Measurements from ENCODE around the gene OR11H7.
"Not testable (repeated sequence)": the region's sequence is repeated elsewhere in the genome, so short reads cannot be mapped to it uniquely, and the experiment has no call there.

Gene OR11H7

DNA sequence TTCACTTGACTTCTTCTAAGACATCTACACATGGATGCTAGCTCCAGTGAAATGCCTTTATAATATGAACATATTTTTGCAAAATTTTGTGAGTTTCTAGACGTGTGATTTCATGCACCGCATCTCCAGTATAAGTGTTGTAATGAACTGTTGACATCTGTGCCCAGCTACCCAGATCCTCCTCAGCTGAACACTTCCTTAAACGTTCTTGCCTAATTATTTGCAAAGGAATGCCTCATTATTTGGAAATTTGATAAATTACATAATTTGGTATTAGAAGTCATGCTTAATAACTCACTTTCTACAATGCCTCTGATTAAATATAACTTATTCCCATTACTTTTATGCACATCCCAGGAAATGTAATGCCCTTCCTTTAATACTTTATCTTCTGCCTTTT is 24.1 kb upstream of the OR11H7 start:
- Histone ChIP-seq H3K9ac (ENCODE audit: low read length) (no peak overlapping the region), H3K4me3 (ENCODE audit: low read length) (no peak overlapping the region), H3K27me3 (replicated peaks; ENCODE audit: control insufficient read depth, insufficient read depth, low read length) (no peaks in the 10 kb centered on the region), H3K36me3 (ENCODE audit: control insufficient read depth, insufficient read depth, low read length, severe bottlenecking) (no peaks in the 10 kb centered on the region), H3K9me3 (ENCODE audit: control insufficient read depth, low read length) (peaks cover 8% of the 10 kb centered on the region), H3K4me1 (ENCODE audit: control insufficient read depth, insufficient read depth, low read length) (no peaks in the 10 kb centered on the region)
- DNase-seq (ENCODE audit: low read depth), result no peak

- DNase-seq (ENCODE audit: low read depth), result no peak
- no peak overlapping the region for H3K4me3 ChIP-seq (ENCODE audit: low read length)
- H3K9ac ChIP-seq (ENCODE audit: low read length), result no peak overlapping the region
- H3K36me3 ChIP-seq (ENCODE audit: control insufficient read depth, insufficient read depth, low read length, severe bottlenecking), result no peaks in the 10 kb centered on the region
- H3K9me3 ChIP-seq (ENCODE audit: control insufficient read depth, low read length), result peaks cover 6% of the 10 kb centered on the region
- no peaks in the 10 kb centered on the region for H3K4me1 ChIP-seq (ENCODE audit: control insufficient read depth, insufficient read depth, low read length)
- no peaks in the 10 kb centered on the region for H3K27me3 ChIP-seq (replicated peaks; ENCODE audit: control insufficient read depth, insufficient read depth, low read length)
Measured at GRCh38 chr14:20209595-20209994, 19.2 kb upstream of the OR11H7 start.

DNA sequence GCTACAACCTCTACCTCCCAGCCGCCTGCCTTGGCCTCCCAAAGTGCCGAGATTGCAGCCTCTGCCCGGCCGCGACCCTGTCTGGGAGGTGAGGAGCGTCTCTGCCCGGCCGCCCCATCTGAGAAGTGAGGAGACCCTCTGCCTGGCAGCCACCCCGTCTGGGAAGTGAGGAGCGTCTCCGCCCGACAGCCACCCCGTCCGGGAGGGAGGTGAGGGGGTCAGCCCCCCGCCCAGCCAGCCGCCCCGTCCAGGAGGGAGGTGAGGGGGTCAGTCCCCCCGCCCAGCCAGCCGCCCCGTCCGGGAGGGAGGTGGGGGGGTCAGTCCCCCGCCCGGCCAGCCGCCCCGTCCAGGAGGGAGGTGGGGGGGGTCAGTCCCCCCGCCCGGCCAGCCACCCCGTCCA is 16.4 kb upstream of the OR11H7 start:
- not testable (repeated sequence) for H3K27me3 ChIP-seq (replicated peaks; ENCODE audit: control insufficient read depth, insufficient read depth, low read length); H3K36me3 ChIP-seq (ENCODE audit: control insufficient read depth, insufficient read depth, low read length, severe bottlenecking); H3K9me3 ChIP-seq (ENCODE audit: control insufficient read depth, low read length); DNase-seq (ENCODE audit: low read depth); H3K4me3 ChIP-seq (ENCODE audit: low read length); H3K4me1 ChIP-seq (ENCODE audit: control insufficient read depth, insufficient read depth, low read length); H3K9ac ChIP-seq (ENCODE audit: low read length)

- Histone ChIP-seq H3K4me3 (ENCODE audit: low read length) (no peak overlapping the region), H3K36me3 (ENCODE audit: control insufficient read depth, insufficient read depth, low read length, severe bottlenecking) (no peaks in the 10 kb centered on the region), H3K27me3 (replicated peaks; ENCODE audit: control insufficient read depth, insufficient read depth, low read length) (no peaks in the 10 kb centered on the region), H3K4me1 (ENCODE audit: control insufficient read depth, insufficient read depth, low read length) (no peaks in the 10 kb centered on the region), H3K9me3 (ENCODE audit: control insufficient read depth, low read length) (peaks cover 4% of the 10 kb centered on the region), H3K9ac (ENCODE audit: low read length) (no peak overlapping the region)
- DNase-seq (ENCODE audit: low read depth), result no peak
Measured at GRCh38 chr14:20215196-20215595, 13.6 kb upstream of the OR11H7 start.

DNA sequence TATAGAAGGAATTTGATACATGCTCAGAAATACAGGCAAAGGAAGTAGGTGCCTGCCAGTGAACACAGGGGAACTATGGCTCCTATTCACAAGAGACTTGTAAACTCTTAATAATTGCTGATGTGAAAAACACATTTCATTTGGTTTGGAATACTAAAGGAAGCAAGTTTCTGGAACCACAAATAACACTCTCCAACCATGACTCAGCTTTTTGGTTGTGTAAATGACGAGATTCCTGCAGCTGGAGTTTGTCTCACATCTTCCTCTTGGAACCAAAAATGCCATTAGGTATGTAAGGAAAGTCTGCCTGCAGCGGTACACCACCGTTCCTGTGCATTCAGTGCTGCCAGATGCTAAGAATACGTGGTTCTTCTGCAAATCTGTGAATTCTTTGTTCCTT is 9.7 kb upstream of the OR11H7 start:
- Histone ChIP-seq H3K36me3 (ENCODE audit: control insufficient read depth, insufficient read depth, low read length, severe bottlenecking) (no peaks in the 10 kb centered on the region), H3K9me3 (ENCODE audit: control insufficient read depth, low read length) (peaks cover 4% of the 10 kb centered on the region)

DNA sequence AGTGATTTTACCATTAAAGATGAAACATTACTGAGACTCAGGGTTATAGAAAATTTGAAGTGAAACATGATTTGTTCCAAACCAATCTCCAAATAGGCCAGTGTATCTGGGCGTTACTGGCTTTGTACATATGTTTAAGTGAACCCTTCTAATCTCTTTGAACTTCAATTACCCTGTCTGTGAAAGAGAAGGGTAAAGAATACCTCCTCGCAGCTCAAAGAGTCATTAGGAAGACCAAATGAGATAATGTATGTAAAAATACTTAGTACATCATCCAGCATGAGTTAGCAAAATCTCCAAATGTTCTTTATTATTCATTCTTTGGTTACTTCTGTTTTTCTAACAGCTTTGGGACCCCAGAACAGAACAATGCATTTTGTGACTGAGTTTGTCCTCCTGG is 5.4 kb upstream of the OR11H7 start, which contains the start of gene OR11H6:
Gene OR11H6, plus strand, starts transcription at position 301 of the 400 bp plus-strand sequence. Its CDS starts 0 bp downstream, at position 301.
- Histone ChIP-seq H3K9me3 (ENCODE audit: control insufficient read depth, low read length) (no peaks in the 10 kb centered on the region), H3K4me1 (ENCODE audit: control insufficient read depth, insufficient read depth, low read length) (no peaks in the 10 kb centered on the region), H3K36me3 (ENCODE audit: control insufficient read depth, insufficient read depth, low read length, severe bottlenecking) (no peaks in the 10 kb centered on the region), H3K27me3 (replicated peaks; ENCODE audit: control insufficient read depth, insufficient read depth, low read length) (peaks cover 3% of the 10 kb centered on the region), H3K4me3 (ENCODE audit: low read length) (no peak within 1 kb of the TSS), H3K9ac (ENCODE audit: low read length) (no peak within 1 kb of the TSS)
- DNase-seq (ENCODE audit: low read depth), result no peak

More for the DNA sequence above, 9.7 kb upstream of the OR11H7 start:
- Histone ChIP-seq H3K9ac (ENCODE audit: low read length) (no peak overlapping the region), H3K4me3 (ENCODE audit: low read length) (no peak overlapping the region), H3K27me3 (replicated peaks; ENCODE audit: control insufficient read depth, insufficient read depth, low read length) (peaks cover 3% of the 10 kb centered on the region), H3K4me1 (ENCODE audit: control insufficient read depth, insufficient read depth, low read length) (no peaks in the 10 kb centered on the region)
- DNase-seq (ENCODE audit: low read depth), result no peak

DNA sequence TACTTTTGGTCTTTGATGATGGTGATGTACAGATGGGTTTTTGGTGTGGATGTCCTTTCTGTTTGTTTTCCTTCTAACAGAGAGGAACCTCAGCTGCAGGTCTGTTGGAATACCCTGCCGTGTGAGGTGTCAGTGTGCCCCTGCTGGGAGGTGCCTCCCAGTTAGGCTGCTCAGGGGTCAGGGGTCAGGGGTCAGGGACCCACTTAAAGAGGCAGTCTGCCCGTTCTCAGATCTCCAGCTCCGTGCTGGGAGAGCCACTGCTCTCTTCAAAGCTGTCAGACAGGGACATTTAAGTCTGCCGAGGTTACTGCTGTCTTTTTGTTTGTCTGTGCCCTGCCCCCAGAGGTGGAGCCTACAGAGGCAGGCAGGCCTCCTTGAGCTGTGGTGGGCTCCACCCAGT is 6.6 kb downstream of the OR11H7 start:
- DNase-seq (ENCODE audit: low read depth); H3K9ac ChIP-seq (ENCODE audit: low read length); H3K9me3 ChIP-seq (ENCODE audit: control insufficient read depth, low read length); H3K36me3 ChIP-seq (ENCODE audit: control insufficient read depth, insufficient read depth, low read length, severe bottlenecking); H3K4me1 ChIP-seq (ENCODE audit: control insufficient read depth, insufficient read depth, low read length); H3K4me3 ChIP-seq (ENCODE audit: low read length); H3K27me3 ChIP-seq (replicated peaks; ENCODE audit: control insufficient read depth, insufficient read depth, low read length): not testable (repeated sequence)

GRCh38 chr14:20247646-20248246 is 19.0 kb downstream of the OR11H7 start:
- Histone ChIP-seq H3K9ac (ENCODE audit: low read length) (no peak overlapping the region), H3K4me1 (ENCODE audit: control insufficient read depth, insufficient read depth, low read length) (no peaks in the 10 kb centered on the region), H3K27me3 (replicated peaks; ENCODE audit: control insufficient read depth, insufficient read depth, low read length) (no peaks in the 10 kb centered on the region), H3K4me3 (ENCODE audit: low read length) (no peak overlapping the region), H3K9me3 (ENCODE audit: control insufficient read depth, low read length) (peaks cover 2% of the 10 kb centered on the region), H3K36me3 (ENCODE audit: control insufficient read depth, insufficient read depth, low read length, severe bottlenecking) (no peaks in the 10 kb centered on the region)
- DNase-seq (ENCODE audit: low read depth), result no peak

GRCh38 chr14:20262642-20263128 is 33.9 kb downstream of the OR11H7 start:
- Histone ChIP-seq H3K4me1 (ENCODE audit: control insufficient read depth, insufficient read depth, low read length) (peaks cover 11% of the 10 kb centered on the region), H3K36me3 (ENCODE audit: control insufficient read depth, insufficient read depth, low read length, severe bottlenecking) (no peaks in the 10 kb centered on the region), H3K27me3 (replicated peaks; ENCODE audit: control insufficient read depth, insufficient read depth, low read length) (no peaks in the 10 kb centered on the region), H3K4me3 (ENCODE audit: low read length) (no peak overlapping the region), H3K9me3 (ENCODE audit: control insufficient read depth, low read length) (no peaks in the 10 kb centered on the region), H3K9ac (ENCODE audit: low read length) (no peak overlapping the region)
- DNase-seq (ENCODE audit: low read depth), result peak; percentile 15

GRCh38 chr14:20264361-20264760 is 35.6 kb downstream of the OR11H7 start:
- H3K9ac ChIP-seq (ENCODE audit: low read length); DNase-seq (ENCODE audit: low read depth); H3K27me3 ChIP-seq (replicated peaks; ENCODE audit: control insufficient read depth, insufficient read depth, low read length); H3K9me3 ChIP-seq (ENCODE audit: control insufficient read depth, low read length); H3K36me3 ChIP-seq (ENCODE audit: control insufficient read depth, insufficient read depth, low read length, severe bottlenecking); H3K4me3 ChIP-seq (ENCODE audit: low read length): not testable (repeated sequence)
- H3K4me1 ChIP-seq (ENCODE audit: control insufficient read depth, insufficient read depth, low read length), result peaks cover 11% of the 10 kb centered on the region

DNA sequence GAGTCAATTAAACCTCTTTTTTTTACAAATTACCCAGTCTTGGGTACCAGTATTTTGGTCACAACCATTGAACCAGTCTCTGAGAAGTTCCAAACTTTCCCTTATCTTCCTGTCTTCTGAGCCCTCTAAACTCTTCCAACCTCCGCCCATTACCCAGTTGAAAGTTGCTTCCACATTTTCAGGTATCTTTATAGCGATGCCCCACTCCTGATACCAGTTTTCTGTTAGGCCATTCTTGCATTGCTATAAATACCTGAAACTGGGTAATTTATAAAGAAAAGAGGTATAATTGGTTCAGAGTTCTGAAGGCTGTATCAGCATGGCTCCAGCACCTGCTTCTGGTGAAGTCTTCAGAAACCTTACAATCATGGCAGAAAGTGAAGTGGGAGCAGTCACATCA is 45.3 kb downstream of the OR11H7 start:
- no peak overlapping the region for H3K4me3 ChIP-seq (ENCODE audit: low read length)
- no peak overlapping the region for H3K9ac ChIP-seq (ENCODE audit: low read length)
- peaks cover 5% of the 10 kb centered on the region for H3K9me3 ChIP-seq (ENCODE audit: control insufficient read depth, low read length)
- no peaks in the 10 kb centered on the region for H3K27me3 ChIP-seq (replicated peaks; ENCODE audit: control insufficient read depth, insufficient read depth, low read length)
- no peak for DNase-seq (ENCODE audit: low read depth)
- H3K36me3 ChIP-seq (ENCODE audit: control insufficient read depth, insufficient read depth, low read length, severe bottlenecking), result no peaks in the 10 kb centered on the region
- no peaks in the 10 kb centered on the region for H3K4me1 ChIP-seq (ENCODE audit: control insufficient read depth, insufficient read depth, low read length)

DNA sequence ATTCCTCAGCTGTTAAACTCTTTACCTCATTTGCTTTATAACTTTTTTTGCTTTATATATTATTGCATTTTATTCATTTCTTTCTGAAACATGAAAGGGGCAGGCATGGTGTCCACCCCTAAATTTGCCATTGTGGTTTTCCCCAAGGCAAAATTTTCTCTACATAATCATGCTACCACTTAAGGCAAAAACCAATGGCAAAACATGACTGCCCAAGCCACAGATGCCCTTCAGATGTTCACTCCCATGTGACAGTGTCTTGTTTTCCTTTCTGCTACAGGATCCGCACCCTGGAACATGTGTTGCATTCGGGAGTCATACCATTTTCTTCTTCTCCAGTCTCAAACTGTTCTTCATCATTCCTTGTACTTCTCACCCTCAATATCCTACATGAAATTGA is 48.6 kb downstream of the OR11H7 start:
- Histone ChIP-seq H3K4me1 (ENCODE audit: control insufficient read depth, insufficient read depth, low read length) (no peaks in the 10 kb centered on the region), H3K27me3 (replicated peaks; ENCODE audit: control insufficient read depth, insufficient read depth, low read length) (no peaks in the 10 kb centered on the region), H3K9ac (ENCODE audit: low read length) (no peak overlapping the region), H3K4me3 (ENCODE audit: low read length) (no peak overlapping the region), H3K9me3 (ENCODE audit: control insufficient read depth, low read length) (peaks cover 5% of the 10 kb centered on the region), H3K36me3 (ENCODE audit: control insufficient read depth, insufficient read depth, low read length, severe bottlenecking) (no peaks in the 10 kb centered on the region)
- no peak for DNase-seq (ENCODE audit: low read depth)
